ENCODE measurements around the gene TTYH3. TPM values are rescaled to one million over a fixed set of nuclear protein-coding genes. Genes with fewer than 3 reads are reported as not detected.

TTYH3 gene
- total and polyA plus RNA-seq, 10 donors = 11.9 to 158 (median 72.8) TPM

- intact Hi-C loops (cut with DNase I; ENCODE audit: low total_unique reads) = no loop called here
- Histone ChIP-seq H3K9me3 (no peaks in the 10 kb centered on the region), H3K4me1 (peaks cover 3 to 49% (median 35%) of the 10 kb centered on the region in 6 donors), H3K27ac (no peak overlapping the region), H3K27me3 (replicated peaks in 1 of 7) (peaks cover 0 to 20% (median 0%) of the 10 kb centered on the region in 7 donors), H3K36me3 (peaks cover 0 to 19% (median 10%) of the 10 kb centered on the region in 6 donors), H3K4me3 (no peak overlapping the region)
- TF ChIP-seq POLR2A (IDR thresholded peaks at IDR 0.05) (no peak), CTCF (IDR thresholded peaks at IDR 0.05 in 8 of 11, conservative IDR thresholded peaks at IDR 0.05 in 3 of 11) (no peak), POLR2AphosphoS5 (IDR thresholded peaks at IDR 0.05) (no peak)
- WGBS, 5 donors = 71 to 80% (median 74%) methylated on average over 17 to 18 of the region's 18 CpGs
- DNase-seq = no peak
Measured at GRCh38 chr7:2666588-2667250, 34.9 kb downstream of the TTYH3 start.

- DNase-seq = no peak
- 57 to 75% (median 62%) methylated on average over 7 of the region's 7 CpGs for WGBS, 5 donors
- Histone ChIP-seq H3K9me3 (no peaks in the 10 kb centered on the region), H3K4me1 (peaks cover 3 to 39% (median 28%) of the 10 kb centered on the region in 6 donors), H3K4me3 (no peak overlapping the region), H3K27ac (no peak overlapping the region), H3K27me3 (replicated peaks in 1 of 7) (peaks cover 0 to 20% (median 0%) of the 10 kb centered on the region in 7 donors), H3K36me3 (peaks cover 0 to 8% (median under 1%) of the 10 kb centered on the region in 6 donors)
- TF ChIP-seq POLR2A (IDR thresholded peaks at IDR 0.05) = no peak
- intact Hi-C loops (cut with DNase I; ENCODE audit: low total_unique reads) = no loop called here
Measured at GRCh38 chr7:2667843-2668242, 36.1 kb downstream of the TTYH3 start.

GRCh38 chr7:2668401-2668800, 36.6 kb downstream of the TTYH3 start:
- Histone ChIP-seq H3K27me3 (replicated peaks in 1 of 7) (peaks cover 0 to 20% (median 0%) of the 10 kb centered on the region in 7 donors), H3K36me3 (peaks cover 0 to 2% (median 0%) of the 10 kb centered on the region in 6 donors), H3K27ac (no peak overlapping the region), H3K9me3 (no peaks in the 10 kb centered on the region), H3K4me3 (no peak overlapping the region), H3K4me1 (peaks cover 3 to 33% (median 22%) of the 10 kb centered on the region in 6 donors)
- TF ChIP-seq POLR2A (IDR thresholded peaks at IDR 0.05) (no peak), CTCF (IDR thresholded peaks at IDR 0.05 in 8 of 11, conservative IDR thresholded peaks at IDR 0.05 in 3 of 11) (no peak), POLR2AphosphoS5 (IDR thresholded peaks at IDR 0.05) (no peak)
- DNase-seq = no peak
- intact Hi-C loops (cut with DNase I; ENCODE audit: low total_unique reads) = no loop called here
- 82 to 87% (median 84%) methylated on average over 6 of the region's 6 CpGs for WGBS, 5 donors

GRCh38 chr7:2670171-2670570, 38.4 kb downstream of the TTYH3 start:
- H3K4me1 ChIP-seq = peaks cover 0 to 21% (median 13%) of the 10 kb centered on the region in 6 donors
- no peak overlapping the region for H3K4me3 ChIP-seq
- no peaks in the 10 kb centered on the region for H3K36me3 ChIP-seq
- no peak for TF ChIP-seq POLR2AphosphoS5 (IDR thresholded peaks at IDR 0.05)
- no peak for TF ChIP-seq POLR2A (IDR thresholded peaks at IDR 0.05)
- no peak for TF ChIP-seq CTCF (IDR thresholded peaks at IDR 0.05 in 8 of 11, conservative IDR thresholded peaks at IDR 0.05 in 3 of 11)
- peaks cover 0 to 20% (median 0%) of the 10 kb centered on the region in 7 donors for H3K27me3 ChIP-seq (replicated peaks in 1 of 7)
- H3K27ac ChIP-seq = no peak overlapping the region
- no peak for DNase-seq
- no peaks in the 10 kb centered on the region for H3K9me3 ChIP-seq
- 79 to 88% (median 80%) methylated on average over 13 of the region's 13 CpGs for WGBS, 5 donors
- intact Hi-C loops (cut with DNase I; ENCODE audit: low total_unique reads) = no loop called here

All from spleen (tissue), 11 donors.